Lower leg skin (tissue), 4 donors: Measurements from ENCODE around the gene FAP. TPM values are rescaled to one million over a fixed set of nuclear protein-coding genes. Genes with fewer than 3 reads are reported as not detected.

ENCODE experiments used
- DNase-seq, 2 donors: peaks; one replicate each; pipeline ENCODE4 v3.0.0-alpha.2; 2019; ENCODE audit warnings: low spot score in 2 of 2
- H3K4me3 ChIP-seq: fragments of 200-600 bp; sonication (generic); 2 replicates; pipeline ENCODE4 v1.5.1; 2017; ENCODE audit warnings: mild to moderate bottlenecking, low read depth; ENCODE audit not compliant: poor library complexity, severe bottlenecking
- POLR2A ChIP-seq, 2 donors: fragments of 450-650 bp; IDR thresholded peaks; one replicate each; pipeline ENCODE4 v1.6.1; 2016 to 2017; ENCODE audit warnings: antibody characterized with exemption in 2 of 2, mild to moderate bottlenecking in 1 of 2, moderate library complexity in 1 of 2
- WGBS, 2 donors: methylation state at CpG; one replicate each; pipeline ENCODE4 v1.1.5; 2018; 5-methylcytosine and 5-hydroxymethylcytosine counted together
- intact Hi-C: fragments of 100-400 bp; cut with DNase I; formaldehyde crosslinking; loops from one replicate; pipeline ENCODE4 v1.15.0; 2023; ENCODE audit warnings: low total_unique reads
- total RNA-seq, 4 donors: library from RNA; depleted of rRNA; stranded (reverse); fragments of >200 nt; gene quantifications; one replicate each; pipeline ENCODE4 v1.1.0, GENCODE V29; 2016
- TF ChIP-seq, protein P1 (sequence below), 3 donors: fragments of 450-650 bp; IDR thresholded peaks; one replicate each; pipeline ENCODE4 v1.5.1; 2016; ENCODE audit warnings: antibody characterized with exemption in 3 of 3, mild to moderate bottlenecking in 3 of 3, moderate library complexity in 2 of 3

FAP gene
- total RNA-seq, 4 donors from 2014 or later, result 1.7 to 8.7 (median 2.5) TPM

DNA sequence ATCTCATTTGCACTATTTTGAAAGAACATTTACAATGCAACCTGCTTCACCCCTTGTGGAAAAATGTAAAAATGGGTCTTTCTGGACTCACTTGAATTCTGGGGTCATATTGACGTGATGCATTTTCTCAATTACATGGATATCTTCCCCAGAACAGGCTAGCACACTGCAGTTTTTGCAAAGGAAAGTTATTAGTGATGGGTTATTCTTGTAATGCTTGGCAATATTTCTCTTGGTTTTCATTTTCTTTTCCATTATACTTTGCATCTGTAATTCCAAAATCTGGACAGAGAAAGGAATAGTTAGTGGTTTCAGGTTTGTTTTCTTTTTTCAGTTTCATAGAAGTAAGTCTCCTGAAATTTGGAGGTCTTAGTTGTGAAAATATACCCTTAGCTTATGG lies 24.8 kb upstream of the FAP start:
- TF ChIP-seq, protein P1, sequence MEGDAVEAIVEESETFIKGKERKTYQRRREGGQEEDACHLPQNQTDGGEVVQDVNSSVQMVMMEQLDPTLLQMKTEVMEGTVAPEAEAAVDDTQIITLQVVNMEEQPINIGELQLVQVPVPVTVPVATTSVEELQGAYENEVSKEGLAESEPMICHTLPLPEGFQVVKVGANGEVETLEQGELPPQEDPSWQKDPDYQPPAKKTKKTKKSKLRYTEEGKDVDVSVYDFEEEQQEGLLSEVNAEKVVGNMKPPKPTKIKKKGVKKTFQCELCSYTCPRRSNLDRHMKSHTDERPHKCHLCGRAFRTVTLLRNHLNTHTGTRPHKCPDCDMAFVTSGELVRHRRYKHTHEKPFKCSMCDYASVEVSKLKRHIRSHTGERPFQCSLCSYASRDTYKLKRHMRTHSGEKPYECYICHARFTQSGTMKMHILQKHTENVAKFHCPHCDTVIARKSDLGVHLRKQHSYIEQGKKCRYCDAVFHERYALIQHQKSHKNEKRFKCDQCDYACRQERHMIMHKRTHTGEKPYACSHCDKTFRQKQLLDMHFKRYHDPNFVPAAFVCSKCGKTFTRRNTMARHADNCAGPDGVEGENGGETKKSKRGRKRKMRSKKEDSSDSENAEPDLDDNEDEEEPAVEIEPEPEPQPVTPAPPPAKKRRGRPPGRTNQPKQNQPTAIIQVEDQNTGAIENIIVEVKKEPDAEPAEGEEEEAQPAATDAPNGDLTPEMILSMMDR (IDR thresholded peaks at IDR 0.05), result no peak
- no peak for TF ChIP-seq POLR2A (IDR thresholded peaks at IDR 0.05)
- intact Hi-C loops, result no loop called here
- H3K4me3 ChIP-seq, result no peak overlapping the region
- no peak for DNase-seq
- WGBS, 2 donors, result 94 to 95% methylated on average over 1 of the region's 1 CpG

DNA sequence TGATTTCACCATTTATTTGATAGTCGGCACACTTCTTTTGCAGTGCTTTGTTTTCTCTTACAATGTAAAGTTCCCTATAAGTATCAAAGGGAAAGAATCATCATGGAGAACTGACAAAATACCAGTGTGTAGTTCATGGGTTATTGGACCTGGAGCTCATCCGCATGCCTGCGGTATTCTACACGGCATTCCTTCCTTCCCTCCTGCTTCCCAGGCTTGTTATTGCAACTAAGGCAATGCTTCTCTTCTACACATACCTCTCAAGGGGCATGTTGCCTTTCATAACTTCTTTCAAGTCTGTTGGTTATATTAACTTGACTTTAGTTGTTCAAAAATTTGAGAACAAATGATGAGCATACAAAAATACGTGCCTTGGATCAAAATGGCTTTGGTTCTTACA lies 24.3 kb upstream of the FAP start:
- intact Hi-C loops, result no loop called here
- no peak overlapping the region for H3K4me3 ChIP-seq
- TF ChIP-seq POLR2A (IDR thresholded peaks at IDR 0.05), result no peak
- TF ChIP-seq, protein P1 (IDR thresholded peaks at IDR 0.05), result no peak
- DNase-seq, result no peak
- WGBS, 2 donors, result 92 to 95% methylated on average over 5 of the region's 5 CpGs

DNA sequence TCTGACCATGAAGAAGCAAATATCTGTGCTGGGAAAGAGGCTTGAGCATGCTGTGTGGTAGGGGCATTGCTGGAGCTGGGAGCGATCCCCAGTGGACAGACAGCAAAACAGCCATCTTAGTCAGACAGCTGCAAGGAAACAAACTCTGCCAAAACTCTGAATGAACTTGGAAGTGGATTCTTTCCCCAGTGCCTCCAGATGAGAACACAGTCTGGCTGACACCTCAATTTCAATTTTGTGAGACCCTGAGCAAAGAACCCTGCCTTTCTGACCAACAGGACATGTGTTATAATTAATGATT lies 23.2 kb upstream of the FAP start:
- WGBS, 2 donors, result 64 to 74% methylated on average over 1 of the region's 1 CpG
- intact Hi-C loops, result no loop called here
- TF ChIP-seq, protein P1 (IDR thresholded peaks at IDR 0.05), result no peak
- TF ChIP-seq POLR2A (IDR thresholded peaks at IDR 0.05), result no peak
- DNase-seq, result no peak
- no peak overlapping the region for H3K4me3 ChIP-seq

DNA sequence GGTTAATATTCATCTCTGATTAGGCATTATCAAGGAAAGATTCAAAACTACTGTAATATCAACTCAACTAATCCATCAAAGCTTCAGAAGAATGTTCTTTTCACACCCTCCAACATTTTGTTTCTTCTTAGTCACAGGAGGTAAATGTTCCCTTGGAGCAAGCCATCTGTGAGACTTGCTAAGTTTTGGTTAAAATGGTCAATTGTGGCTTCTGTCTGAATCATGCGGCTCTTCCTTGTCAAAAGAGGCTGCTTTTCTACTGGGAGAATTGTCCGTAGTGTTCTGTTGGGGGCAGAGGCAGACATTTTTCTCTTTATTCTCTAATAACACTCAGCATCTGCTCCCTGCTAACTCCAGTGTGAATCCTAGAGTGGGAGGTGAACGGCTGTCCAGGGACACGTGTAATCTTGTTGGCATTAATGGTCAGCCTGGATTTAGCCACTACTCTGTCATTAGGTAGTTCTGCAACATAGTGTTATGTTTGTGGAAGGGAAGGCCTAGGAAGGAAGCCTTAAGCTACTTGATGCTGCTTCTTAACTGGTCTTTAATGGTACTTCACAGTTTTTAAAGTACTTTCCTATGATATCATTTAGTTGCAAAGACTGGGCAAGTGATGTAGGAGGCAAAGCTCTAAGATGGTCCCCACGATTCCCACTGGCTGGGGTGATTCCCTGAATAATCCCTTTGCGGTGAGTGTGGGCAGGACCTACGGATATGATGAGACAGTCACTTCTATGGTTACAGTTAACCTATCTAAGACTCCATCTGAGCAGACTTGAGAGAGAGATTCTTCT lies 22.6 kb upstream of the FAP start:
- H3K4me3 ChIP-seq, result no peak overlapping the region
- WGBS, 2 donors, result 85 to 89% methylated on average over 7 of the region's 7 CpGs

DNA sequence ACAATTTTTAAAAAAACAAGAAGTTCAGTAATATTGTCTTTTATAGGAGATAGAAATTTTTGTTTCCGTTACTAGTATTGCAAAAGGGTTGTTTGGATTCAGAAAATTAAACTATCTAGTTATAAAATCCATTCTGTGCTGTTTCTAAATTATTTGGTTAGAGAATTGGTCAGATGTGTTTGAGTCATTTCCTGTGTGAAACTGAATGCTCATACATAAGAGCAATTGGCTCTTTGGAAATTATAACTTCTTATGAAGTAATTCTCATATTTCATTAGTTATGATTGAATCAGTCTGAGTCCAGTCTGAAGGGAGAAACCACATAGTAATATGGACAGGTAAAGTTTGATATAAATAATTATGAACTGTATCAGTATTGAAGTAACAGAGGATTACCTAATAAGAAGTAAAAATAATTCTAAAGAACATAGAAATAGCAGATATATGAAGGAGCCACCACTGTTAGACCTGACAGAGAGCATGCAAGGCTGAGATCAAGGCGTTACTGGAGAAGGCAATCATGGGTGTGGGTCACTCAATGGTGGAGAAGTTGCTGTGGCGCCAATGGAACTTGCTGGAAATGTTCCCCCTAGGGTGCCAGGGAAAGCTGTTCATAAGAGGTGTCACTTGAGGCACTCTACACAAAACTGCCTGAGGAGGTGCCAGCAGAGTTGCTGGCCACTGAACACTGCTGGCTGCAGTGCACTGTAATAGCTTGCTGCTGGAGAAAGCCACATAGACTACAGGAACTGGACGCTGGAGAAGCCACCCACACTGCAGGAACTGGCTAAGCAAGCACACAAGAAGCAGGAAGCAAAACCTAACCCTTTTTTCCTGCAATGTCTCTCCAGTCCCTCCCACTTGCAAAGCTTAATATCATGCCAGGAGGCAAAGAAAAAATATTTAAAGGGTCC lies 18.0 kb upstream of the FAP start:
- TF ChIP-seq, protein P1 (IDR thresholded peaks at IDR 0.05), result no peak
- TF ChIP-seq POLR2A (IDR thresholded peaks at IDR 0.05), result no peak
- WGBS, 2 donors, result 49 to 50% methylated on average over 4 of the region's 4 CpGs
- intact Hi-C loops, result no loop called here
- DNase-seq, result peak; percentile 50 to 89
- H3K4me3 ChIP-seq, result no peak overlapping the region

More for the DNA sequence above, 22.6 kb upstream of the FAP start:
- TF ChIP-seq, protein P1 (IDR thresholded peaks at IDR 0.05), result no peak
- no peak for TF ChIP-seq POLR2A (IDR thresholded peaks at IDR 0.05)
- DNase-seq, result no peak
- intact Hi-C loops, result no loop called here
